ENCODE measurements around the gene HBD. TPM values are rescaled to one million over a fixed set of nuclear protein-coding genes. Genes with fewer than 3 reads are reported as not detected.

The HBD gene
- polyA plus RNA-seq, 1 experiment, result 42.2 TPM

GRCh38 chr11:5229356-5229755 lies 4.9 kb downstream of the HBD start:
- CTCF ChIA-PET, result no interaction called here
- Histone ChIP-seq H3K9me3 (ENCODE audit: control insufficient read depth, insufficient read depth, low read length) (no peaks in the 10 kb centered on the region), H3K27me3 (ENCODE audit: control insufficient read depth, insufficient read depth, low read length) (no peaks in the 10 kb centered on the region), H3K4me3 (ENCODE audit: low read depth, low read length) (no peak overlapping the region), H3K27ac (ENCODE audit: low read depth, low read length) (no peak overlapping the region)
- DNase-seq (ENCODE audit: low read depth, low spot score), result no peak
- TF ChIP-seq, protein P1, sequence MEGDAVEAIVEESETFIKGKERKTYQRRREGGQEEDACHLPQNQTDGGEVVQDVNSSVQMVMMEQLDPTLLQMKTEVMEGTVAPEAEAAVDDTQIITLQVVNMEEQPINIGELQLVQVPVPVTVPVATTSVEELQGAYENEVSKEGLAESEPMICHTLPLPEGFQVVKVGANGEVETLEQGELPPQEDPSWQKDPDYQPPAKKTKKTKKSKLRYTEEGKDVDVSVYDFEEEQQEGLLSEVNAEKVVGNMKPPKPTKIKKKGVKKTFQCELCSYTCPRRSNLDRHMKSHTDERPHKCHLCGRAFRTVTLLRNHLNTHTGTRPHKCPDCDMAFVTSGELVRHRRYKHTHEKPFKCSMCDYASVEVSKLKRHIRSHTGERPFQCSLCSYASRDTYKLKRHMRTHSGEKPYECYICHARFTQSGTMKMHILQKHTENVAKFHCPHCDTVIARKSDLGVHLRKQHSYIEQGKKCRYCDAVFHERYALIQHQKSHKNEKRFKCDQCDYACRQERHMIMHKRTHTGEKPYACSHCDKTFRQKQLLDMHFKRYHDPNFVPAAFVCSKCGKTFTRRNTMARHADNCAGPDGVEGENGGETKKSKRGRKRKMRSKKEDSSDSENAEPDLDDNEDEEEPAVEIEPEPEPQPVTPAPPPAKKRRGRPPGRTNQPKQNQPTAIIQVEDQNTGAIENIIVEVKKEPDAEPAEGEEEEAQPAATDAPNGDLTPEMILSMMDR (IDR thresholded peaks at IDR 0.05; ENCODE audit: low read depth, low read length), result no peak
- POLR2A ChIA-PET, result no interaction called here

DNA sequence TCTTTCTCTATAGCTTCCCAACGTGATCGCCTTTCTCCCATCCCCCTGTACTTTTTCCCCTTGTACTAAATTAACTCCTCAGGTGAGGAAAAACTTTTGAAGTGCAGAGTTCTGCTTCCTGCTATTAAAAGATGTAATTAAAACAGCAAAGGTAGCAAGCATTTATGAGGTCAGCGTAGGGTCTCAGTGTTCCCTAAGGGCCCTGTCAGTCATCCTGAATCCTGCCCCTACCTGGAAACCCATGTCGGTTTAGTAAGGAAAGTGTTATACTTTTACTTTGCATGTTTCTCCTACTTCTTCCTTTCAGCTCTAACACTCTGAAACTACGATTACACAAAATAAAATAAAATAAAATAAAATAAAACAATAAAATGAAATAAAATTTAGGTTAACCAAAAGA lies 6.2 kb downstream of the HBD start:
- TF ChIP-seq, protein P1 (IDR thresholded peaks at IDR 0.05; ENCODE audit: low read depth, low read length), result no peak
- H3K27ac ChIP-seq (ENCODE audit: low read depth, low read length), result no peak overlapping the region
- POLR2A ChIA-PET, result no interaction called here
- no peak overlapping the region for H3K4me3 ChIP-seq (ENCODE audit: low read depth, low read length)
- H3K27me3 ChIP-seq (ENCODE audit: control insufficient read depth, insufficient read depth, low read length), result no peaks in the 10 kb centered on the region
- DNase-seq (ENCODE audit: low read depth, low spot score), result no peak
- no peaks in the 10 kb centered on the region for H3K9me3 ChIP-seq (ENCODE audit: control insufficient read depth, insufficient read depth, low read length)
- CTCF ChIA-PET, result no interaction called here

- H3K27ac ChIP-seq (ENCODE audit: low read depth, low read length), result no peak overlapping the region
- no peaks in the 10 kb centered on the region for H3K9me3 ChIP-seq (ENCODE audit: control insufficient read depth, insufficient read depth, low read length)
- H3K4me3 ChIP-seq (ENCODE audit: low read depth, low read length), result no peak overlapping the region
- no peak for DNase-seq (ENCODE audit: low read depth, low spot score)
- no peaks in the 10 kb centered on the region for H3K27me3 ChIP-seq (ENCODE audit: control insufficient read depth, insufficient read depth, low read length)
- ChIA-PET CTCF (no interaction called here), POLR2A (no interaction called here)
- TF ChIP-seq, protein P1 (IDR thresholded peaks at IDR 0.05; ENCODE audit: low read depth, low read length), result no peak
Observed at GRCh38 chr11:5227681-5228080, 6.6 kb downstream of the HBD start.

GRCh38 chr11:5226732-5227310 lies 7.5 kb downstream of the HBD start, which contains the start of gene HBB:
HBB (minus strand) TSS chr11:5227071; CDS start chr11:5227021, 50 bp downstream.
- Histone ChIP-seq H3K4me3 (ENCODE audit: low read depth, low read length) (no peak within 1 kb of the TSS), H3K9me3 (ENCODE audit: control insufficient read depth, insufficient read depth, low read length) (no peaks in the 10 kb centered on the region; the same call in 1 of the 2 replicates), H3K27me3 (ENCODE audit: control insufficient read depth, insufficient read depth, low read length) (no peaks in the 10 kb centered on the region), H3K27ac (ENCODE audit: low read depth, low read length) (no peak within 1 kb of the TSS)
- no peak for DNase-seq (ENCODE audit: low read depth, low spot score)
- ChIA-PET CTCF (no interaction called here), POLR2A (no interaction called here)
- TF ChIP-seq, protein P1 (IDR thresholded peaks at IDR 0.05; ENCODE audit: low read depth, low read length), result no peak

DNA sequence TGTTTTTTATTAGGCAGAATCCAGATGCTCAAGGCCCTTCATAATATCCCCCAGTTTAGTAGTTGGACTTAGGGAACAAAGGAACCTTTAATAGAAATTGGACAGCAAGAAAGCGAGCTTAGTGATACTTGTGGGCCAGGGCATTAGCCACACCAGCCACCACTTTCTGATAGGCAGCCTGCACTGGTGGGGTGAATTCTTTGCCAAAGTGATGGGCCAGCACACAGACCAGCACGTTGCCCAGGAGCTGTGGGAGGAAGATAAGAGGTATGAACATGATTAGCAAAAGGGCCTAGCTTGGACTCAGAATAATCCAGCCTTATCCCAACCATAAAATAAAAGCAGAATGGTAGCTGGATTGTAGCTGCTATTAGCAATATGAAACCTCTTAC lies 8.8 kb downstream of the HBD start:
- TF ChIP-seq, protein P1 (IDR thresholded peaks at IDR 0.05; ENCODE audit: low read depth, low read length), result no peak
- peaks cover 7% of the 10 kb centered on the region for H3K9me3 ChIP-seq (ENCODE audit: control insufficient read depth, insufficient read depth, low read length)
- no peak for DNase-seq (ENCODE audit: low read depth, low spot score)
- H3K27ac ChIP-seq (ENCODE audit: low read depth, low read length), result no peak overlapping the region
- no peak overlapping the region for H3K4me3 ChIP-seq (ENCODE audit: low read depth, low read length)
- ChIA-PET POLR2A (no interaction called here), CTCF (no interaction called here)
- H3K27me3 ChIP-seq (ENCODE audit: control insufficient read depth, insufficient read depth, low read length), result no peaks in the 10 kb centered on the region

Measured in AG04450 (cell line).